Psoas muscle (tissue), 8 donors: Measurements from ENCODE around the gene ACKR3. TPM values are rescaled to one million over a fixed set of nuclear protein-coding genes. Genes with fewer than 3 reads are reported as not detected.
A peak's percentile ranks its signal among the peaks of the same experiment; 100 is the strongest.

ENCODE experiments used
- ATAC-seq, 4 donors: fragments of 200-7000 bp; cut with Tn5 transposase; one replicate each; pipeline ENCODE4 v1.9.1; 2020; ENCODE audit warnings: moderate library complexity in 3 of 4, mild to moderate bottlenecking in 2 of 4
- DNase-seq, 2 donors: peaks; one replicate each; pipeline ENCODE4 v3.0.0-alpha.2; 2020
- H3K27ac ChIP-seq: fragments of 200-600 bp; one replicate; pipeline ENCODE4 v1.8.0; 2022
- H3K27me3 ChIP-seq, 3 donors: fragments of 200-600 bp in 1 of 3; one replicate each; pipeline versions ENCODE4 v1.6.1 to v1.8.0; 2013 to 2022; ENCODE audit warnings: low read length in 2 of 3, mild to moderate bottlenecking in 2 of 3, moderate library complexity in 1 of 3; ENCODE audit not compliant: insufficient read depth in 3 of 3
- H3K36me3 ChIP-seq, 2 donors: fragments of 200-600 bp in 1 of 2; one replicate each; pipeline versions ENCODE4 v1.6.1 to v1.8.0; 2013 to 2022; ENCODE audit warnings: low read depth in 1 of 2, mild to moderate bottlenecking in 1 of 2, moderate library complexity in 1 of 2; ENCODE audit not compliant: insufficient read depth in 1 of 2
- H3K4me1 ChIP-seq: fragments of 200-600 bp; one replicate; pipeline ENCODE4 v1.8.0; 2022
- H3K4me3 ChIP-seq: fragments of 200-600 bp; one replicate; pipeline ENCODE4 v1.8.0; 2022; ENCODE audit warnings: mild to moderate bottlenecking
- H3K9me3 ChIP-seq: fragments of 200-600 bp; one replicate; pipeline ENCODE4 v1.8.0; 2022
- WGBS, 3 donors: extraction: QIAGEN DNeasy Blood & Tissue Kit; methylation state at CpG; one replicate each; pipeline versions ENCODE4 v1.1.6 to v1.1.7; 2013; 5-methylcytosine and 5-hydroxymethylcytosine counted together
- intact Hi-C, 2 donors: fragments of 100-400 bp; cut with DNase I; formaldehyde crosslinking; loops; one replicate each; pipeline versions ENCODE4 v1.11.0 to v1.14.2; 2022
- polyA plus RNA-seq, 3 donors: library from polyadenylated mRNA; stranded (reverse); fragments of 200-250 nt; gene quantifications; one replicate each; pipeline ENCODE4 v1.2.3, GENCODE V29; 2013
- total RNA-seq, 4 donors: library from RNA; stranded (reverse); fragmentation: NEBNext Ultra II Directional in 2 of 4; extraction: Animal tissue kit (Norgen Biotek cat#: 25700) in 2 of 4; gene quantifications; one replicate each; pipeline versions ENCODE4 v1.2.1 to v1.2.4, GENCODE V29; 2021 to 2023
- TF ChIP-seq, protein P1 (sequence below): fragments of 200-600 bp; IDR thresholded peaks from one replicate; pipeline ENCODE4 v1.8.0; 2022; ENCODE audit warnings: antibody characterized with exemption
- donor health status: healthy with polysubstance abuse.
- donor health status: DM: no; HTN: no; CAD: no; lungs with moderate emphysema.
- donor health status: Bipolar disorder and iron deficiency.
- donor health status: healthy.
- donor health status: DM: yes; HTN: yes; CAD: no.
- donor health status: DM: no; HTN: no; CAD: no.
- donor health status: DM: no; HTN: no; CAD: no.
- donor health status: DM: yes; HTN: yes; CAD: no.

ACKR3 gene
- total and polyA plus RNA-seq, 7 donors, result 7.8 to 25.3 (median 14.7) TPM

DNA sequence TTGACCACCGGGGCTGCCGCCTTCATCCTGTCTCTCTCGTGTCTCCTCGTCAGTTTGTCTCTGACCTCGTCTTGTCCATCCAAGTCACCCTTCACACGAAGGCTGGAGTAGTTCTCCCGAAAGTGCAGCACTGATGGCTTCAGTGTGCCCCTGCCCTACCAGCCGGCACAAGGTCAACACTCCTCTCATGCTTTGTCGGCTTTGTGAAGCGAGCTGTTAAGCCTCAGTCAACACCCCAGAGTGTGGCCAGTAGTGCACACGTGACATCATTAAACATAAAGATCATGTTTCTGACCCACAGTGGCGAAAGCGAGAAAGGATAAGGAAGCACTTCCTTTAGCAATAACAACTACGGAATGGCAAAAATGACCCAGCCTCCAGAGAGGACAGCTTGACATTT is 23.2 kb downstream of the ACKR3 start:
- no peak overlapping the region for H3K27ac ChIP-seq
- 51 to 62% (median 60%) methylated on average over 14 of the region's 14 CpGs for WGBS, 3 donors
- ATAC-seq (peak; percentile 38 to 72 (median 64)), DNase-seq (no peak)
- H3K27me3 ChIP-seq, result no peaks in the 10 kb centered on the region
- H3K36me3 ChIP-seq, result no peaks in the 10 kb centered on the region
- H3K4me1 ChIP-seq, result no peaks in the 10 kb centered on the region
- TF ChIP-seq, protein P1, sequence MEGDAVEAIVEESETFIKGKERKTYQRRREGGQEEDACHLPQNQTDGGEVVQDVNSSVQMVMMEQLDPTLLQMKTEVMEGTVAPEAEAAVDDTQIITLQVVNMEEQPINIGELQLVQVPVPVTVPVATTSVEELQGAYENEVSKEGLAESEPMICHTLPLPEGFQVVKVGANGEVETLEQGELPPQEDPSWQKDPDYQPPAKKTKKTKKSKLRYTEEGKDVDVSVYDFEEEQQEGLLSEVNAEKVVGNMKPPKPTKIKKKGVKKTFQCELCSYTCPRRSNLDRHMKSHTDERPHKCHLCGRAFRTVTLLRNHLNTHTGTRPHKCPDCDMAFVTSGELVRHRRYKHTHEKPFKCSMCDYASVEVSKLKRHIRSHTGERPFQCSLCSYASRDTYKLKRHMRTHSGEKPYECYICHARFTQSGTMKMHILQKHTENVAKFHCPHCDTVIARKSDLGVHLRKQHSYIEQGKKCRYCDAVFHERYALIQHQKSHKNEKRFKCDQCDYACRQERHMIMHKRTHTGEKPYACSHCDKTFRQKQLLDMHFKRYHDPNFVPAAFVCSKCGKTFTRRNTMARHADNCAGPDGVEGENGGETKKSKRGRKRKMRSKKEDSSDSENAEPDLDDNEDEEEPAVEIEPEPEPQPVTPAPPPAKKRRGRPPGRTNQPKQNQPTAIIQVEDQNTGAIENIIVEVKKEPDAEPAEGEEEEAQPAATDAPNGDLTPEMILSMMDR, result no peak
- intact Hi-C loops, result no loop called here
- no peaks in the 10 kb centered on the region for H3K9me3 ChIP-seq
- H3K4me3 ChIP-seq, result no peak overlapping the region

DNA sequence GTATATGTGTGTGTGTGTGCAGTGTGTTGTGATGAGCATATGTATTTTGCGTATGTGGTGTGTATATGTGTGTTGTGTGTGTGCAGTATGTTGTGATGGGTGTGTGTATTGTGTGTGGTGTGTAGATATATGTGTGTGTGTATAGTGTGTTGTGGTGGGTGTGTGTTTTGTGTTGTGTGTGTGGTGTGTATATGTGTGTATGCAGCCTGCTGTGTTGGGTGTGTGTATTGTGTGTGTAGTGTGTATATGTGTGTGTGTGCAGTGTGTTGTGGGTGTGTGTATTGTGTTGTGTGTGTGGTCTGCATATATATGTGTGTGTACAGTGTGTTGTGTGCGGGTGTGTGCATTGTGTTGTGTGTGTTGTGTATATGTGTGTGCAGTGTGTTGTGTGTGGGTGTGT is 23.9 kb downstream of the ACKR3 start:
- Histone ChIP-seq H3K27me3 (no peaks in the 10 kb centered on the region), H3K4me3 (no peak overlapping the region), H3K9me3 (no peaks in the 10 kb centered on the region), H3K27ac (no peak overlapping the region), H3K4me1 (no peaks in the 10 kb centered on the region), H3K36me3 (no peaks in the 10 kb centered on the region)
- TF ChIP-seq, protein P1, result no peak
- ATAC-seq, result no peak
- intact Hi-C loops, result no loop called here
- no peak for DNase-seq
- WGBS, 3 donors, result 64 to 98% (median 97%) methylated on average over 2 of the region's 2 CpGs

DNA sequence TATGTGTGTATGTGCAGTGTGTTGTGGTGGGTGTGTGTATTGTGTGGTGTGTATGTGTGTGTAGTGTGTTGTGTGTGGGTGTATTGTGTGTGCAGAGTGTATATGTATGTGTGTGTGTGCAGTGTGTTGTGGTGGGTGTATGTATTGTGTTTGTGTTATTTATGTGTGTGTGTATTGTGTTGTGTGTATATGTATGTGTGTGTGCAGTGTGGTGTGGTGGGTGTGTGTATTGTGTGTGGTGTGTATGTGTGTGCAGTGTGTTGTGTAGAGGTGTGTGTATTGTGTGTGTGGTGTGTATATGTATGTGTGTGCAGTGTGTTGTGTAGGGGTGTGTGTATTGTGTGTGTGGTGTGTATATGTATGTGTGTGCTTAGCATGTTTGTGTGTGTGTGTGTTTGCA is 24.3 kb downstream of the ACKR3 start:
- H3K27ac ChIP-seq, result no peak overlapping the region
- TF ChIP-seq, protein P1, result no peak
- intact Hi-C loops, result no loop called here
- no peaks in the 10 kb centered on the region for H3K9me3 ChIP-seq
- no peak for ATAC-seq
- H3K4me1 ChIP-seq, result no peaks in the 10 kb centered on the region
- H3K36me3 ChIP-seq, result no peaks in the 10 kb centered on the region
- no peak overlapping the region for H3K4me3 ChIP-seq
- no peak for DNase-seq
- no peaks in the 10 kb centered on the region for H3K27me3 ChIP-seq

DNA sequence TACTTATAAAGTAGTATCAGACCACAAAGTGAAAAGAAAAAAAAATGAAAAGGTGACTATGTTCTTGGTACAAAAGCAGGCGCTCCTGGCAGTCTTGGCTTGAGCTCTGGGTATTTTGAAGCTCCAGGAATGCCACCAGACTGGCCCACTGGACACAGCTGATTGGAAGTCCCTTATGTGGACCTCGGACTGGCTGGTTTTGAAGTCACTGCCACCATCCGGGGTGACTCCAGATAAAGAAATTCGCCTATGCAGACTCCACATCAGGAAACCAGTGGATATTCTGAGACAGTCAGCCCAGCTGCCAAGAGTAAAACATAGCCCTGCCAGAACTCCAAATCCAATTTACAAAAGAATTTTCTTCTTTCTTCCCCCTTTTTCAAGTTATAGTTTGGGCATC is 28.0 kb downstream of the ACKR3 start:
- Histone ChIP-seq H3K4me1 (no peaks in the 10 kb centered on the region), H3K4me3 (no peak overlapping the region), H3K9me3 (no peaks in the 10 kb centered on the region), H3K27me3 (no peaks in the 10 kb centered on the region), H3K27ac (no peak overlapping the region), H3K36me3 (no peaks in the 10 kb centered on the region)
- 54 to 61% (median 57%) methylated on average over 4 of the region's 4 CpGs for WGBS, 3 donors
- no peak for DNase-seq
- ATAC-seq, result no peak
- intact Hi-C loops, result no loop called here
- TF ChIP-seq, protein P1, result no peak

DNA sequence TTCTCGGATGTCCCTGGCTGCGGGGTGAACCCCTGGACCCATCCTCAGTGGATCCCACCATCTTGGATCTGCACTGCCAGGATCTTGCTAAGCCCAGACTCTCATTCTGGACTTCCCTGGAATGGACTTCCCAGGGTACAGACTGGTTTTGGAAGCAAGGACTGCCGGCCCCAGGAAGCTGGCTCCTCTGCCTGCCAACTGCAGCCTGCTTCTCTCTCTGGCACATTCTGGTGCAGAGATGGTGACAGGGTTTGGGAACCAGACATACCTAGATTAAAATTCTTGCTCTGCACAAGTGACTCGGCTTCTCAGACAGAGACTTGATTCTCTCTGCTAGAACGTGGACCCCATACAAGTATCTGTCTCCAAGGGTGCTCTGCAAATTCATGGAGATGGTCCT is 29.4 kb downstream of the ACKR3 start:
- TF ChIP-seq, protein P1, result no peak
- no peak overlapping the region for H3K4me3 ChIP-seq
- ATAC-seq (no peak), DNase-seq (no peak)
- 57 to 72% (median 62%) methylated on average over 5 of the region's 5 CpGs for WGBS, 3 donors
- no peaks in the 10 kb centered on the region for H3K9me3 ChIP-seq
- H3K36me3 ChIP-seq, result no peaks in the 10 kb centered on the region
- intact Hi-C loops, result no loop called here
- H3K4me1 ChIP-seq, result no peaks in the 10 kb centered on the region
- H3K27me3 ChIP-seq, result no peaks in the 10 kb centered on the region
- H3K27ac ChIP-seq, result no peak overlapping the region
